Measurements from ENCODE around the gene TMEFF1.

Gene TMEFF1

DNA sequence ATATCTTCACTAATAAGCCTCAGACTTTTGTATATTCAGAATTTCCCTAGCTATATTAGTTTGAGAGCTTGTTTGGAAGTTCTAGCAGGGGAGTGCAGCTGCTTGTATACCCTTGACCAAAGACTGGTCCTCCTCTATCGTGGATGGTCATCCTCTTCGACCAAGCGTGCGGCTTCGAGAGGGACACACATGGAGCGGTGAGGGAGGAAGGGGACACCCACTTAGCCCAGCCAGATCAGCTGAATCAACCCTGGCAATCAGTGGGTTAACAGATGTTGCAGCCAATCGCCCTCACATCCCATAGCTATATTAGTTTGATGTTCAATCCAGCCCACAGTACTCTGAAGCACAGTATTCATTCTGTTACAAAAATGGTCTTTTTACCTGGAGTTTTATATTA, 108.1 kb downstream of the TMEFF1 start:
- Histone ChIP-seq H3K4me3 (ENCODE audit: low read depth, low read length) (no peak overlapping the region), H3K36me3 (replicated peaks) (no peaks in the 10 kb centered on the region), H3K27ac (no peak overlapping the region), H3K27me3 (replicated peaks) (no peaks in the 10 kb centered on the region)
- no peak for DNase-seq
- no peak for TF ChIP-seq CTCF (IDR thresholded peaks at IDR 0.05; ENCODE audit: low read depth, low read length, missing control alignments)
- in situ Hi-C loops (cut with HindIII; ENCODE audit: low pct_ligation_motif_present, low sequenced_read_pairs): no loop called here

- Histone ChIP-seq H3K4me3 (ENCODE audit: low read depth, low read length) (no peak overlapping the region), H3K27ac (no peak overlapping the region), H3K27me3 (replicated peaks) (no peaks in the 10 kb centered on the region), H3K36me3 (replicated peaks) (no peaks in the 10 kb centered on the region)
- TF ChIP-seq CTCF (IDR thresholded peaks at IDR 0.05; ENCODE audit: low read depth, low read length, missing control alignments): no peak
- in situ Hi-C loops (cut with HindIII; ENCODE audit: low pct_ligation_motif_present, low sequenced_read_pairs): no loop called here
- DNase-seq: no peak
These were observed 108.7 kb downstream of the TMEFF1 start for GRCh38 chr9:100581661-100582060.

GRCh38 chr9:100583014-100583802, 110.3 kb downstream of the TMEFF1 start:
- in situ Hi-C loops (cut with HindIII; ENCODE audit: low pct_ligation_motif_present, low sequenced_read_pairs): no loop called here

DNA sequence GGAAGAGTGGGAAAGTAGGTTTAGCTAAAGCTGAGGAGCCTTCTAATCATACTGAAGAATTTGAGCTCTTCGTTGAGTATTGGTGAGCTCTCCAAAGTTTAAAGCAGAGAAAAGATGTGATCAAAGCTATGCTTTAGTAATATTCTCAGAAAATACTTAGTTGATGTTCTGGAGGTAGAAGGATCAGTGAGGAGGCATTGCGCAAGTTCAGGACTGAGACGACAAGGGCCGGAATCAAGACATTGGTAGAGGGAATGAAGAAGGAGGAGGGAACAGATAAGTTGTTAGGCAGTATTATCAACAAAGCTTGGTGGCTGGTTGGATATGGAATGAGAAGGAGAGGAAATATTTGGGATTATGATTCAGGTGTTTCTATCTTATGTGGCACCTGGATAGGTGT, 112.0 kb downstream of the TMEFF1 start:
- Histone ChIP-seq H3K27me3 (replicated peaks) (no peaks in the 10 kb centered on the region), H3K27ac (no peak overlapping the region), H3K36me3 (replicated peaks) (no peaks in the 10 kb centered on the region), H3K4me3 (ENCODE audit: low read depth, low read length) (no peak overlapping the region)
- in situ Hi-C loops (cut with HindIII; ENCODE audit: low pct_ligation_motif_present, low sequenced_read_pairs): no loop called here
- no peak for TF ChIP-seq CTCF (IDR thresholded peaks at IDR 0.05; ENCODE audit: low read depth, low read length, missing control alignments)
- DNase-seq: no peak

More at GRCh38 chr9:100583014-100583802, 110.3 kb downstream of the TMEFF1 start:
- H3K36me3 ChIP-seq (replicated peaks): no peaks in the 10 kb centered on the region
- no peak overlapping the region for H3K27ac ChIP-seq
- TF ChIP-seq CTCF (IDR thresholded peaks at IDR 0.05; ENCODE audit: low read depth, low read length, missing control alignments): no peak
- no peaks in the 10 kb centered on the region for H3K27me3 ChIP-seq (replicated peaks)
- DNase-seq: no peak
- H3K4me3 ChIP-seq (ENCODE audit: low read depth, low read length): no peak overlapping the region

DNA sequence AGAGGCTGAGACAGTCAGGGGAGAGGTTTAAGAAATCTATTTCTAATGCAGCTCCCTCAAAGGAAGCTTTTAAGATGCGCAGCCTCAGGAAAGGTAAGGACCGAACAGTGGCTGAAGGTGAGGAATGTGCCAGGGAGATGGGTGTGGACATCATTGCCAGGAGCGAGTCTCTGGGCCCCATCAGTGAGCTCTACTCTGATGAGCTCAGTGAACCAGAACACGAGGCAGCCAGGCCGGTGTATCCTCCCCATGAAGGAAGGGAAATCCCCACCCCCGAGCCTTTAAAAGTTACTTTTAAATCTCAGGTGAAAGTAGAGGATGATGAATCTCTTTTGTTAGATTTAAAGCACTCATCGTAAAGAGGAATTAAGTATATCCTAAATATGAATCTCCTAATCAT, 113.1 kb downstream of the TMEFF1 start:
- TF ChIP-seq CTCF (IDR thresholded peaks at IDR 0.05; ENCODE audit: low read depth, low read length, missing control alignments): no peak
- H3K27ac ChIP-seq: no peak overlapping the region
- in situ Hi-C loops (cut with HindIII; ENCODE audit: low pct_ligation_motif_present, low sequenced_read_pairs): no loop called here
- no peaks in the 10 kb centered on the region for H3K36me3 ChIP-seq (replicated peaks)
- H3K4me3 ChIP-seq (ENCODE audit: low read depth, low read length): no peak overlapping the region
- no peak for DNase-seq
- no peaks in the 10 kb centered on the region for H3K27me3 ChIP-seq (replicated peaks)

GRCh38 chr9:100587375-100587774, 114.4 kb downstream of the TMEFF1 start:
- no peaks in the 10 kb centered on the region for H3K27me3 ChIP-seq (replicated peaks)
- no peaks in the 10 kb centered on the region for H3K36me3 ChIP-seq (replicated peaks)
- peak; percentile 48 for DNase-seq
- in situ Hi-C loops (cut with HindIII; ENCODE audit: low pct_ligation_motif_present, low sequenced_read_pairs): no loop called here
- TF ChIP-seq CTCF (IDR thresholded peaks at IDR 0.05; ENCODE audit: low read depth, low read length, missing control alignments): no peak
- H3K4me3 ChIP-seq (ENCODE audit: low read depth, low read length): no peak overlapping the region
- H3K27ac ChIP-seq: peak overlapping the region; percentile 25

Measured in brain microvascular endothelial cell (primary cell).